HuH-7.5 (cell line): ENCODE data around the gene NKAIN1.

Experiments
- DNase-seq: peaks from one replicate; pipeline ENCODE4 v3.0.0; 2011; ENCODE audit warnings: low spot score

Gene NKAIN1

DNA sequence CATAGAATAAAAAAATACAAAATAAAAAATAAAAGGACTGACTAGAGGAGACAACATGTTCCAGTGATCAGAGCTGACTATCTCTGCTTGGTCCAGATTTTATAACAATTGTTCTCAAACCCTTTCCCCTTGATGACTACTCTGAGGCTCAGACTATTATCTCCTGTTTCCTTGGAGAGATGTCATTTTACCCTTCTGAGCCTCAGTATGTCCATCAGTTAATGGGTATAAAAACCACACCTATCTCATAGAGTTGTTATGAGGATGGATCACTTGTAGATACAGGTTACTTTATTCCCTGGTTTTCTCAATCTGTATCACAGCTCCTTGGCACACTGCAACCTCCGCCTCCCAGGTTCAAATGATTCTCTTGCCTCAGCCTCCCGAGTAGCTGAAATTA is 7.0 kb downstream of the NKAIN1 start:
- DNase-seq = no peak

DNA sequence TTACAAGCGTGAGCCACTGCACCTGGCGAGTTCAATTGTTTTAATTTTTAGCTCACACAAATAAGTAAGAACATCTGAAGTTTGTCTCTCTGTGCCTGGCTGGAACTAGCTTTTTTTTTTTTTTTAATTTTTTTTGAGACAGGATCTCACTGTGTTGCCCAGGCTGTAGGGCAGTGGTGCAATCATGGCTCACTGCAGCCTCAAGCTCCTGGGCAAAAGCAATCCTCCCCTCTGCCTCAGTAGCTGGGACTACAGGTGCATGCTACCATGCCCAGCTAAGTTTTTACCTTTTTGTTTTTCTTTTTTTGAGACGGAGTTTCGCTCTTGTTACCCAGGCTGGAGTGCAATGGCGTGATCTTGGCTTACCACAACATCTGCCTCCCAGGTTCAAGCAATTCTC is 7.9 kb downstream of the NKAIN1 start:
- DNase-seq = no peak

DNA sequence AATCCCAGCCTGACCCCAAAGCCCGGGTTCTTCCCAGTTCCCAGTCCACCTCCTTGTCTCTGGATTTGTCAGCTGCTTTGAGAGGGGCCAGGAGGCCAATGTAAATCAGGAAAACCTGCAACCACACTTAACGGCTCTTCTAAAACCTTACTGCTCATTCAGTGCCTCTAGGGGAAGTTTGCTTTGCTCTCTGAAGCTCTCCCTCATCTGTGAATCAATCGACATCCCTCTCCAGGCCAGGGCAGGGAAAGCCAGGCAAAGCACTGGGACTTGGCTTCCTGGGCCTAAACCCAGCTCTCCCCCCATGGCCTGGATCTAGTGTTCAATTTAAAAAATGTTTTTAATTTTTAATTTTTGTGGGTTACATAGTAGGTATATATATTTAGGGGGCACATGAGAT is 9.3 kb downstream of the NKAIN1 start:
- DNase-seq = no peak

DNA sequence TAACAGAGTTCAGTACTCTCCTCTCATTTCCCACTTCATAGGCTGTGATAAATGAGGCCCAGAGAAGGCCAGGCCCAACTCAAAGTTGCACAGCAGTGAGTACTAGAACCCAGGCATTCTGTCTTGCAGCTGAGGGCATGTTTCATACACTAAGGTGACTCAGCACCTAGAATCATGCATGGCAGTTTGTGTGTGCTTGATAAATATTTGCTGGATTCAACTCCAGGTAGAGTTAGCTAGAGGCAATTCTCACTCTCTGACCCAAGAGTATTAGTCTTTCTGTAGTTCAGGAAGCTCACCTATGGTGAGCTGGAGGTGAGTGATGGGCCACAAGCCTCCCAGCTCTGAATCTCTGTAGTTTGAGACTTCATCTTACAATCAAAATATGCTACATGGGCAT is 10.7 kb downstream of the NKAIN1 start:
- DNase-seq = no peak

DNA sequence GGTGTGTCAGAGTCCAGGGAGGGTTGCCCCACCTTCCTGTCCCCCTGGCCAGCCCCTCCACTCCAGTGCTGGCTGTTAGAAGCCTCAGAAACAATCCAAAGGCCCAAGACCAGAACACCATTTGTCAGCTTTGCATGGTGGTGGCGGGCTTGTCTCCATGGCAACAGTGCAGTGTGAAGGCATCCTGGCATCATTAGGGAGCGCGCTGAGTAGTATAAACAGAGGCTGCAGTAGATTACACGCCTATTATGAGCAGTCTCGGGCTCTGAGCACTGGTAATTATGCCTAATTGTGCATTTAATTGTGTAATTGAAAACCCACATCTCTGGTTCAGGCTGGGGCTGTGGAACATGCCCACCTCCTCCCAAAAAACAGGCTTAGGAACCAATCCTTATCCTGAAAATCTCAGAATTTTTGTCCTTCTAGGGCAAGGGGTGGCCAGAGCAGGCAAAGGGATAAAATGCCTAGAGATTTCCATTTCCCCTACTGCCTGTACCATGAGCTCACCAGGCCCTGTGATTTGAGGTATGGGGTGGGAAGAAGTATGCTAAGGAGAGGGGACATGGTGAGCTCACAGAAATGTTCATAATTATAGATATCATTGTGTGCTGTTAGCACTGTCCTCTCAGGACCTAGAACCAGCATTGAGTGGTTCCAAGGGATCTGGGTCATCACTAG is 11.7 kb downstream of the NKAIN1 start:
- DNase-seq = no peak

DNA sequence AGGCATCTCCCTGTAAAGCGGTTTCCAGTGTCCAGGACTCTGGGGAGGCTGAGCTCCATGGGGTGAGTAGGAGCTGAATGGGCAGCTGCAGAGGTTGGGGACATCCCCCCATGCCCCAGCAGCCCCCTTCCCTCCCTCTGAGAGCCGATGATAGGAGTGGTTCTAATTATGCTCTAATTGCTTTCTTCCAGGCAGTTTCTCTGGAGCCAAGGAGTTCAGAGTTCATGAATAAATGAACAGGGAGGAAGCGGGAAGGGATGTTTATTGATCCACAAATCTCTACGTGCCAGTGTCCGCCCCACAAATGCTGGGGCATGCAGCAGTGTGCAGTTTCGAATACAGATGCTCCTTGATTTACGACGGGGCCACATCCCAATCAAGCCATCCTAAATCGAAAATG is 15.6 kb downstream of the NKAIN1 start:
- DNase-seq = no peak

DNA sequence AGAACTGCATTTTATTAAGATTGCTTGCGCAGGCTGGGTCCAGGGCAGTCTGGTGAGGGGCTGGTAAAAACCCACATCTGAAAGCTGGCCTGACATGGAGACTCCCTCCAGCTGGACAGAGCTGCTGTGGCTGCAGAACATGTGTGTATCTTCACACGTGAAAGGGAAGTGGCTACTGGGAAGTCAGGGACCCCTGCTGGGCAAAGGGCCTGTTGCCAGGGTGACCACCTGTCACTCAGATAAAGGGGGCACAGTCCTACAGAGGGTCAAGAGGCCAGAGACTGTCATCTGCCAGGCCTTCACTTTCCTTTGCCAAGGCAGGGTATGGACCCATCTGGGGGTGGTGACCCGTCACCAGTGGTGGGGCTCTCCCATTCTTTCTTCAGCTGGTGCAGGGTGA is 17.5 kb downstream of the NKAIN1 start:
- no peak for DNase-seq

DNA sequence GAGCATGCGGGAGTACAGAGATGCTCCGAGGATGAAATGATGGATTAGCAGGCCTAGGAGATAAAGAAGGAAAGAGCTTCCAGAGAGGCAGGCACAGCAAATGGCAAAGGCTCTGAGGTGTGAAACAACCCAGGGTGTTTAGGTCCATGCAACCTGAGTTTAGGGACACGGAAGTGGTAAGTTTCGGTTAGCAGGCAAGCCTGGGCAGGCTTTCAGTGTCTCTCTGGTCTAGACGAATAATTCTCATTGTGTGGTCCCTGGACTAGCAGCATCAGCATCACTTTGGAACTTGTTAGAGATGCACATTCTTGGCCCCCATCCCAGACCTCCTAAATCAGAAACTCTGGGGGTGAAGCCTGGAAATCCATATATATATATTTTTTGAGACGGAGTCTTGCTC is 18.6 kb downstream of the NKAIN1 start:
- no peak for DNase-seq

DNA sequence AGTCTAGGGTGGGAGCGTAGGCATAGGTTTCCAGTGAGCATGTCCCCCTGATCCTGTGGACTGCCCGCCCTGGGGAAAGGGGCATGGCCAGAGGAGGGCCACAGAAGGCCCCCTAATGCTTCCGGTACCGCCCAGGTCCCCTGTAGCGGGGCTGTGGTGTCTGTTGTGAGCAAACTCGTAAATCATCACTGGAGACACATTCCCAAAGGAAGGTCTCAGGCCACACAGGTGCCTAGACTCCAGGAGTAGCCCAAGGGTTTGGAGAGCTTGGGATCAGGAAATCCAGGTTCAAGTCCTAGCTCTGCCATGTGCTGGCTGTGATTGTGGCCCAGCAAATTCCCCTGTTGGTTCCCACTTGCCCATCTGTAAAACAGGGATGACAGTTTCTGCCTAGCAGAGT is 20.2 kb downstream of the NKAIN1 start:
- no peak for DNase-seq

DNA sequence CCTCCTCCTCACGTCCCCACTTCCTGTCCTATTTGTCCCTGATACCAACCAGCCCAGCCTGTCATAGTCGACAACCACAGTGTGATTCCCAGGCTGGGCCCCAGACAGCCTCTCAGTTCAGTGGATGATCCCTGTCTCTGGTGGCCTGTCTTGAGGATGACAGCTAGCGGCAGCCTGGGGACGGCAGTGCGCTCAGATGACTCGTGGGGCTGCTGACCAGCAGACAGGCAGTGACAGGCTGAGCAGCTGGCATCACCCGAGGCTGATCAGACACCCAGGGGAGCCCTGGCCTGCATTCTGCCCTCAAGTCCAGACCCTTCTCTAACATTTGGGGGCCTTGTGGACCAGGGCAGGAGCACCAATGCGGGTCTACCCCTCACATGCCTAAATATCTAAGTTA is 21.0 kb downstream of the NKAIN1 start:
- DNase-seq = no peak

DNA sequence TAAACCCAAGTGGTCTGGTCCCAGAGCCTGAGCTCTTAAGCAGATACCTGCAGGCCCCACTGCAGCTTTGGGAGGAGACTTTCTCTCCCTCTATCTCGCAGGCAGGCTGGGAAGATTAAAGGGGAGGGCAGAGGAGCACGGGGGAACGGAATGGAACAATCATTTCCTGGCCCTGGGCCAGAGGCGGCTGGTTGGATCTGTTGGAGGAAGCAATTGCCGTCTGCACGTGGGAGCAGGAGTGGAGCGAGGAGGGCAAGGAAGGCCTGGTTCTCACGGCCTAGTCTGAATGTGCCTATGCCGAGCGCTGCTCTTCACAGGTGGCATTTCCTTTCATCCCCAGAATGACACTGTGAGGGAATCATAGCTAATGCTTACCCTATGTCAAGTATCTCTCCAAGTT is 23.7 kb downstream of the NKAIN1 start:
- no peak for DNase-seq

DNA sequence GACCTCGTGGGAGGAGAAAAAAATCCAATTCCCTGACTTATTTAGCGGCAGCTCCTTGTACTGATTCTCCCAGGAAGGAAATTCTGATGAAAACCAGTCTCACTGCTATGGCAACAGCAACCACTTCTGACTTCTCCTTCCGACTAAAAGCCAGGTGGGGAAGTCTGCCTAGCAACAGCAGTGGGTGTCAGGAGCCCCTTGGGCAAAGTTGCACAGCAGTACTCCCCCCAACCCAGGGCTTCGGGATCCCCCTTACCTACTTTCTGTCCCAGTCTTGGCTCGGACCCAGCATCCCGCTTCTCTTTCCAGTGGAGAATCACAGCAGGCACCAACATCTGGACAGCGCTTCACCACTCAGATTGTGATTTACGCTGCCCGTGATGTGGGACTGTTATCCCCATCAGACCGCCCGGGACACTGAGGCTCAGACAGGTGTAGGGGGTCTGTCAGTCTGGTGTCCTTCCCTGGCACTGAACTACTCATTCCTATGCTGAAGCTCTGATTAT is 24.6 kb downstream of the NKAIN1 start:
- no peak for DNase-seq

DNA sequence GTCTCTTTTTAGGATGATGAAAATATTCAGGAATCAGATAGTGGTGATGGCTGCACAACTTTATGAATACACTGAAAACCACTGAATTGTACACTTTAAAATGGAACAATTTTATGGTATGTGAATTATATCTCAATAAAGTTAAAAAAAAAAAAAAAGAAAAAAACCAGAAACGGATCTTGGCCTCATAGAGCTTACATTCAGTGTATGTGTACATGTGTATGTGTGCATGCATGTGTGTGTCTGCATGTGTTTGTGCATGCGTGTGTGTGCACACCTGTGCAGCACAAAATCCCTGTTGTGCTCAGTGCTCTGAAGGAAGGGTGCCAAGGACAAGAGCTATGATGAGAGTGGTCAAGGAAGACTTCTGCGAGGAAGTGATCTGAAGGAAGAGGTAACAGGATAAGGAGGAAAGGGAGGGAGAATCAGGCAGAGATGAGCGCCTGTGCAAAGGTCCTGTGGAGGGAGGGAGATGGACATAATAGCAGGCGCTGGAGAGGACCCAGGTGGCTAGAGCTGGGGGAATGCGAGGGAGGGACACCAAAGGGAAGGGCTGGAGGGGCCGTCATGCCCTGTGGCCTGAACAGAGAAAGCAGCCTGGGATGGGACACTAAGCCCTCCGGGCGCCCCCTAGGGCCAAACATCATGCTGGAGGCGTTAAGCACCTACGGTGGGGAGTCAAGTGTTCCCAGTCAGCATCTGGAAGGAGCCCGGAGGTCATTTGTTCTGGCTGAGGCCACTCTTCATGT is 25.2 kb downstream of the NKAIN1 start:
- DNase-seq = peak; percentile 47

DNA sequence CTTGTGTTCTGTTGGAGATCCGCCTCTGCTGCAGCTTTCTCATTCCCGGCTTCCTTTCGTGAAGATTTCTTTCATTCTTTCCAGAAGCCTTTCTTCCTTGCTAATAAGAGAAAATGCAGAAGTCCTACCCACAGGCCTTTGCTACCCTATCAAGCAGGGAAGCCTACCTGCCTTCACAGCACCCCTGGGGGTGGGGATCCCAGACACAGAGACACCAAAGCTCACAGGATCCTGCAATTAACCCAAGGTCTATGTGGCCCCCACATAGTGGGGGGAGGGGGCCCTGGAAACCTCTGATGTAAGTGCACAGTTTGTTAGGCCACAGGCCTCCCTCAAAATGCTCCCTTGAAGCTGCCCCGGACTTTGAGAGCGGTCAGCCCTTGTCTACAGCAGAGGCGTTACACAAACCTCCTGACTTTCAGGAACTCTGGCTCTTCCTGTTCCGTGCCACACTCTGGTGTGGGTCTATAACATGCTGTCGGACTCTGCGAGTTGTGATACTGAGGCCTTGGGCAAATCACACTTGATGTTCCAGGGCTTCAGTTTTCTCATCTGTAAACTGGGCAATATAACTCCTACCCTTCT is 31.2 kb downstream of the NKAIN1 start:
- no peak for DNase-seq

DNA sequence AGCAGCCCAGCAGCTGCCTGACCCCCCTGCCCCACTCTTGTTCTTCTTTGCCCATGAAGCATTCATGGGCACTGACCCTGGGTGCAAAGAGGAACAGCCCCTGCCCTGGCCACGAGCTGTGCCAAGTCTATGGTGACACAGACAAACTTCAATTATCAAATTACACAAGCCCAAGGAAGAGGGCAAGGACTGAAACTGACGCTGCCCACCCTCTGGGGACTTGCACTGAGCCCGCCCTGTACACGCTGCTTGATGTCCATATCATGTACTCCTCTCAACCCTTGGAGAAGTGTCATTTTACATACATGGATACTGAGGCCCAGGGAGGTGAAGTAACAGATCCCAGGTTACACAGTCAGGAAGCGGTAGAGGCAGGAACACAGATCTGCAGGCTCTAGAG is 32.1 kb downstream of the NKAIN1 start:
- no peak for DNase-seq

DNA sequence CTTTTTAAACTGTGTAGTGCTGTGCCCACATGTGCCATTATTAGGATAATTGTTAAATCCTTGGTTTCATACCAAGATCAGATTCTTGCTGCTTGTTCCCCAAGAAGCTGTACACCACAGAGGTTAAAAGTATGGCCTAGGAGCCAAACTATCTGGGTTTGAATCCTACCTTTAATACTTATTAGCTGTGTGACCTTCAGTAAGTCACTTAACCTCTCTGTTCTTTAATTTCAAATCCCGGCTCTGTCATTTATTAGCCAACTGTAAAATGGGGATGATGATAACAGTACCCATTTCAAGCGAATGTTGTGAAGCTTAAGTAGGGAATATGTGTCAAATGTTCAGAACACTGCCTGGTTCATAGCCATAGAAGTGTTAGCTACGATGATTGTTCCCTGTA is 32.6 kb downstream of the NKAIN1 start:
- DNase-seq = no peak

DNA sequence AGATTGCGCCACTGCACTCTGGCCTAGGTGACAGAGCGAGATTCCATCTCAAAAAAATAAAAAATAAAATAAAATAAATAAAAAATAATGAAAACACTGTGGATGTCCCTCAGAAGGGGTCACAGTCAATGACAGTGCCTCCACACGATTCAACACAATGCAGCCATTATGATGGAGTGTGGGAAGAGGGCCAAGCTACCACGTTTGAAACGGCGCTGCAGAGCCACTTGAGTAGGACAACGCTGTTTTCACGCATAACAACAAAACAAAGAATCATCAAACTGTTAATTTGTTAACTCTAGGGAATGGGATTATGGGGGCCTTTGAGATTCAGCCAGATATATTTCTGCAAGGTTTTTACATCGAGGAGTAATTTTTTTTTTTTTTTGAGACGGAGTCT is 36.5 kb downstream of the NKAIN1 start:
- DNase-seq = no peak

DNA sequence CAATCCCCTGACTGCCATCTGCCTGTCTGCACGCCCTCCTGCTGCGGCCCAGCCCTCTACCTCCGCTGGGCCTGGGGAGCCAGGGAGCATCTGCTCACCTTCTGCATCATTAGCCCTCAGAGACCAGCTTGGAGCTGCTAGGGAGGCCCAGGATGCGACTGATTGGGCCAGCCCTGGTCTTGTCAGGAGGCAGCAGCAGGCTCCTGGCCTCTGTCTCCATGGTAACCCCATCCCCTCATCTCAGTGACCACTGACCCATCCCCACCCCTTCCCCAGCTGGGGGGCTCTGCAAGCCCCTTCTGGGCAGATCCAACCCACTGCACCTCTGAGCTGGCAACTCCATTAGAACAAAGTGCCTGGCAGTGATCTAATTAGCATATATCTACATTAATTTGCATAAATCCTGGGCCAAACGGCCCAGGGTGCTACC is 37.7 kb downstream of the NKAIN1 start:
- no peak for DNase-seq

DNA sequence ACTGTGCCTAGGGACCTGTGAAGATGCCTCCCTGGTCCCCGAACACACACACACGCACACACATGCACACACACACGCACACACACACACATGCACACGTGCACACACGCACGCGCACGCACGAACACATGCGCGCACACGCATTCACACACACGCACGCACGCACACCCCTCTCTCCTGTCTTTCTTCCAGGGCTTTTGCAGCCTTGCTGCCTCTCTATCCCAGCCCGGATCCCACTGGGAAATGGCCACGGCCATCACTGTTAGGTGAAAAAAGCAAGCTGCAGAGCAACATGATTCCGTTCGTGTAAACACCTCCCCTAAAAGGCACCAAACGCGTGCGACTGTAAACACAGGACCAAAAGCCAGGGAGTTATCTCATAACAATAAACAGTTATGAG is 39.7 kb downstream of the NKAIN1 start:
- no peak for DNase-seq

DNA sequence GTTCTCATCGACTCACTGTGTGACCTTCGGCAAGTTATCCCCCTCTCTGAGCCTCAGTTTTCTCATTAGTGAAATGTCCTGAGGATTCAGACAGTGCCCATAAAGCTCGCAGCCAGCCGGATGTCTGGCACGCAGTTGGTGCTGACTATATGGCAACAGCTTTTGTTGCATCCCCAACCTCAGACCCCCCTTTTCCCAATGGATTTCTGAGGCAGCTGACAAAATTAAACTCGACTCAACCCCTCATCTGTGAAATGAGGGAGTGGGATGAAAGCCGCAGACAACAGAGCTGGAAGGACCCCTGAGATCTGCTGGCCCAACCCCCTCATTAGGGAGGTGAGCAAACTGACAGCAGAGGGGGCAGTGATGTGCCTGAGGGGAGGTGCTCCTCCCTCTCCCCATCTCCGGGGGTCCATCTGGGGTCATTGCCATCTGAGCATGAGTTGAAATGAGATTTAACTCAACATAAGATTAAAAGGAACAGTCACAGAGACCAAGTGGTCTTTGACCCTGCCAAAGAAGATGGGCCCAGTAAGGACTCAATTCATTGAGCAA is 40.4 kb downstream of the NKAIN1 start:
- no peak for DNase-seq

DNA sequence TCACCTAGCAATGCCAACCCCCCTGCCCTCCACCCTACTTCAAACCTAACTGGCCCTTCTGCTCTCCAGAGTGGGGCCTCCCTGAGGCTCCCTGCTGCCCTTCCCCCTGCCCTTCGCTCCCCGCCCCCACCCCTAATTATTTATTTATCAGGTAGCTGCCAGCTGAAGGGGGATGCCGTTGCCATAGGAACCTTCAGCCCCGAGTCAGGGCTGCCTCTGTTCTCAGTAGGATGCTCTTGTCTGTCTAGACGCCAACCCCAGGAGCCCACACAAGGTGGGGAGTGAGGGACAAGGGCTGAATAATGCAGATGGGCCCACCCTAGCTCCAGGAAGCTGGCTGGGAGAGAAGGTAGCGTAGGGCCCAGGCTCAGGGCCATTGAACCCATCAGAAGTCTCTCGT is 41.1 kb downstream of the NKAIN1 start:
- no peak for DNase-seq

DNA sequence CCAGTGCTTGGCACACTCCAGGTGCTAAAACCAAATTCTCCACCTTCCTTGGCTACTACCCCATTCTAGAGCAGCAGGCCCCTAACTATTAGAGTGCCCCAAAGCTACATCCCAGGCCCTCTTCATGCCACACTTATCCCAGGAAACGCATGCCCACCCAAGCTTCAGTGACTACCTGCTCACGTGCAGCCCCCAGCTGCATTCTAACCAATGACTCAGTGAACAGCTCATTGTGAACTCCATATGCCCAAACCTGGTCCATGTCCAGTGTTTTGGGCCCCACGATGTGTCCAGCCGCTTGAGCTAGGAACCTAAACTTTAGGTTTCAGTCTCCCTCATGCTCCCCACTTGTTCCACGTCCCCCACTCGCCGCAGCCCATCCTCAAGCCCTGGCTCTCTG is 41.5 kb downstream of the NKAIN1 start:
- DNase-seq = no peak

DNA sequence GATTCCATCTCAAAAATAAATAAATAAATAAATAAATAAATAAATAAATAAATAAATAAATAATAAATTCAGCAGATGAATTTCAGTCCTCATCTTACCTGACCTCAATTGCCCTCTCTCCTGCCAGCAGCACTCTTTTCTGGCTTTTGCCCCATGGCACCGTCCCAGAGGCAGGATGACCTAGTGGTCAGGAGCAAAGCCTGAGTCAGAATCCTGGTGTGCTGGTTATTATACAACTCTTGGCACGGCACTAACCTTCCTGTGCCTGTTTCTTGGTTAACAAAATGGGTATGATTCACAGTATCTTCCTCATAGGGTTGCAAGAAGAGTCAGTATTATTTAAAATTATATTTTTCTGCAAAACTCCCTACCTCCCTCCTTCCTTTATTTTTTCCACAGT is 43.0 kb downstream of the NKAIN1 start:
- no peak for DNase-seq
